Measurements from ENCODE around the gene MRPS26. TPM values are rescaled to one million over a fixed set of nuclear protein-coding genes. Genes with fewer than 3 reads are reported as not detected.

MRPS26 gene
- total RNA-seq, 1 experiment from 2014 or later = 105 TPM

DNA sequence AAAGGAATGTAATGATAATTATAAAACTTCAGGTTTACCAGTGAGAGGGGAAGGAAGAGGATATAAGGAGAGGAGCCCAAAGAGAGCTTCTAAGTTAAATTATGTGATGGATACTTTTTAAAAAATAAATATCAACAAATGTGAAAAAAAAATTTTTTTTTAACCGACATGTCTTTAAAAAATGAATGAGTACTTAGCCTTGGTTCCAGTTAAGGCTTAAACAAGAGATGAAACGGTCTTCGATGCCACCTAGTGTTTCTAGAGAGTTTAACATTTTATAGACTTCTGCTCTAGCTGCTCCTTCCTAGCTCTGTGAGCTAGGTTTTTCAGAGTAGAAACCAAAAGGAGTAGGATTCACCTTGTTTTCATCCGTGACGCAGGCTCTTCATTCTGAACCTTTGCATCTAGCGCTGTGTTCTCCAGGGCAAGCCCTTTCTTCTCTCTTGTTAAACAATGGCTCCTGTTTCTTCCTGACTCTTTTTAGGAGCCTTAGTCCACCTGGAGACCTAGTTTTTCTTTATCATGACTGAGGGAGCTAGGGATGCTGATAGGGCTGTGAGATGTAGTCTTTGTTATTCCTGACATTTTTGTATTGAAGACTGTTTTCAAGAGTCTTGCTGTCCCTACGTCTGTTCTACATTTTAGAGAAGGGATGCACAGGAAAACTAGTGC lies 44.9 kb upstream of the MRPS26 start (continued):
- TF ChIP-seq, protein P1, sequence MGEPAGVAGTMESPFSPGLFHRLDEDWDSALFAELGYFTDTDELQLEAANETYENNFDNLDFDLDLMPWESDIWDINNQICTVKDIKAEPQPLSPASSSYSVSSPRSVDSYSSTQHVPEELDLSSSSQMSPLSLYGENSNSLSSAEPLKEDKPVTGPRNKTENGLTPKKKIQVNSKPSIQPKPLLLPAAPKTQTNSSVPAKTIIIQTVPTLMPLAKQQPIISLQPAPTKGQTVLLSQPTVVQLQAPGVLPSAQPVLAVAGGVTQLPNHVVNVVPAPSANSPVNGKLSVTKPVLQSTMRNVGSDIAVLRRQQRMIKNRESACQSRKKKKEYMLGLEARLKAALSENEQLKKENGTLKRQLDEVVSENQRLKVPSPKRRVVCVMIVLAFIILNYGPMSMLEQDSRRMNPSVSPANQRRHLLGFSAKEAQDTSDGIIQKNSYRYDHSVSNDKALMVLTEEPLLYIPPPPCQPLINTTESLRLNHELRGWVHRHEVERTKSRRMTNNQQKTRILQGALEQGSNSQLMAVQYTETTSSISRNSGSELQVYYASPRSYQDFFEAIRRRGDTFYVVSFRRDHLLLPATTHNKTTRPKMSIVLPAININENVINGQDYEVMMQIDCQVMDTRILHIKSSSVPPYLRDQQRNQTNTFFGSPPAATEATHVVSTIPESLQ (CRISPR knock-in tag; IDR thresholded peaks at IDR 0.05) = no peak
- TF ChIP-seq, protein P2, sequence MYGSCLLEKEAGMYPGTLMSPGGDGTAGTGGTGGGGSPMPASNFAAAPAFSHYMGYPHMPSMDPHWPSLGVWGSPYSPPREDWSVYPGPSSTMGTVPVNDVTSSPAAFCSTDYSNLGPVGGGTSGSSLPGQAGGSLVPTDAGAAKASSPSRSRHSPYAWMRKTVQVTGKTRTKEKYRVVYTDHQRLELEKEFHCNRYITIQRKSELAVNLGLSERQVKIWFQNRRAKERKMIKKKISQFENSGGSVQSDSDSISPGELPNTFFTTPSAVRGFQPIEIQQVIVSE (CRISPR knock-in tag; IDR thresholded peaks at IDR 0.05; ENCODE audit: borderline replicate concordance) = no peak

DNA sequence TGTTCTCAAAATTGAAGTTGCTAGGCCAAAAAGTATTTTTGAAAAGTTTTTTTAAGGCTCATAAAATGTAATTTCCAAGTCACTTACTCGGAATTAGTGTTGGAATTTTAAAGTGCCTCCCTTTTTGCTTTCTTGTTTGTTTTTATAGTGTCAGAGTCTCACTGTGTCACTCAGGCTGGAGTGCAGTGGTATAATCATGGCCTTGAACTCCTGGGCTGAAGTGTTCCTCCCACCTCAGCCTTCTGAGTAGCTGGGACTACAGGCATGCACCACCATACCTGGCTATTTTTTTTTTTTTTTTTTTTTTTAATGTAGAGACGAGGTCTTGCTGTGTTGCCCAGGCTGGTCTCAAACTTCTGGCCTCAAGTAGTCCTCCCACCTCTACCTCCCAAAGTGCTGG lies 42.4 kb upstream of the MRPS26 start:
- Mint-ChIP-seq H3K36me3 (peaks cover 32% of the 10 kb centered on the region), H3K4me3 (no peak overlapping the region), H3K9me3 (no peaks in the 10 kb centered on the region), H3K27ac (no peak overlapping the region), H3K4me1 (0 out of 2 replicates have a peak, but pooled peaks cover 6% of the 10 kb centered on the region), H3K27me3 (ENCODE audit: low read depth) (no peaks in the 10 kb centered on the region)
- TF ChIP-seq, protein P3, sequence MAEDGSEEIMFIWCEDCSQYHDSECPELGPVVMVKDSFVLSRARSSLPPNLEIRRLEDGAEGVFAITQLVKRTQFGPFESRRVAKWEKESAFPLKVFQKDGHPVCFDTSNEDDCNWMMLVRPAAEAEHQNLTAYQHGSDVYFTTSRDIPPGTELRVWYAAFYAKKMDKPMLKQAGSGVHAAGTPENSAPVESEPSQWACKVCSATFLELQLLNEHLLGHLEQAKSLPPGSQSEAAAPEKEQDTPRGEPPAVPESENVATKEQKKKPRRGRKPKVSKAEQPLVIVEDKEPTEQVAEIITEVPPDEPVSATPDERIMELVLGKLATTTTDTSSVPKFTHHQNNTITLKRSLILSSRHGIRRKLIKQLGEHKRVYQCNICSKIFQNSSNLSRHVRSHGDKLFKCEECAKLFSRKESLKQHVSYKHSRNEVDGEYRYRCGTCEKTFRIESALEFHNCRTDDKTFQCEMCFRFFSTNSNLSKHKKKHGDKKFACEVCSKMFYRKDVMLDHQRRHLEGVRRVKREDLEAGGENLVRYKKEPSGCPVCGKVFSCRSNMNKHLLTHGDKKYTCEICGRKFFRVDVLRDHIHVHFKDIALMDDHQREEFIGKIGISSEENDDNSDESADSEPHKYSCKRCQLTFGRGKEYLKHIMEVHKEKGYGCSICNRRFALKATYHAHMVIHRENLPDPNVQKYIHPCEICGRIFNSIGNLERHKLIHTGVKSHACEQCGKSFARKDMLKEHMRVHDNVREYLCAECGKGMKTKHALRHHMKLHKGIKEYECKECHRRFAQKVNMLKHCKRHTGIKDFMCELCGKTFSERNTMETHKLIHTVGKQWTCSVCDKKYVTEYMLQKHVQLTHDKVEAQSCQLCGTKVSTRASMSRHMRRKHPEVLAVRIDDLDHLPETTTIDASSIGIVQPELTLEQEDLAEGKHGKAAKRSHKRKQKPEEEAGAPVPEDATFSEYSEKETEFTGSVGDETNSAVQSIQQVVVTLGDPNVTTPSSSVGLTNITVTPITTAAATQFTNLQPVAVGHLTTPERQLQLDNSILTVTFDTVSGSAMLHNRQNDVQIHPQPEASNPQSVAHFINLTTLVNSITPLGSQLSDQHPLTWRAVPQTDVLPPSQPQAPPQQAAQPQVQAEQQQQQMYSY (CRISPR knock-in tag; IDR thresholded peaks at IDR 0.05) = no peak
- TF ChIP-seq SMAD3 (CRISPR knock-in tag; IDR thresholded peaks at IDR 0.05; ENCODE audit: borderline replicate concordance) (no peak), KAT7 (CRISPR knock-in tag; IDR thresholded peaks at IDR 0.05; ENCODE audit: borderline replicate concordance) (no peak), TCF7 (CRISPR knock-in tag; IDR thresholded peaks at IDR 0.05; ENCODE audit: low read depth) (no peak)
- DNase-seq (ENCODE audit: low spot score) = no peak
- no peak for ATAC-seq
- ChIA-PET CTCF (interaction anchor here (1.1 kb wide), 1 partner anchor 247 kb away, joined by 5 read pairs; no protein-coding TSS in a partner anchor), POLR2A (no interaction called here)

DNA sequence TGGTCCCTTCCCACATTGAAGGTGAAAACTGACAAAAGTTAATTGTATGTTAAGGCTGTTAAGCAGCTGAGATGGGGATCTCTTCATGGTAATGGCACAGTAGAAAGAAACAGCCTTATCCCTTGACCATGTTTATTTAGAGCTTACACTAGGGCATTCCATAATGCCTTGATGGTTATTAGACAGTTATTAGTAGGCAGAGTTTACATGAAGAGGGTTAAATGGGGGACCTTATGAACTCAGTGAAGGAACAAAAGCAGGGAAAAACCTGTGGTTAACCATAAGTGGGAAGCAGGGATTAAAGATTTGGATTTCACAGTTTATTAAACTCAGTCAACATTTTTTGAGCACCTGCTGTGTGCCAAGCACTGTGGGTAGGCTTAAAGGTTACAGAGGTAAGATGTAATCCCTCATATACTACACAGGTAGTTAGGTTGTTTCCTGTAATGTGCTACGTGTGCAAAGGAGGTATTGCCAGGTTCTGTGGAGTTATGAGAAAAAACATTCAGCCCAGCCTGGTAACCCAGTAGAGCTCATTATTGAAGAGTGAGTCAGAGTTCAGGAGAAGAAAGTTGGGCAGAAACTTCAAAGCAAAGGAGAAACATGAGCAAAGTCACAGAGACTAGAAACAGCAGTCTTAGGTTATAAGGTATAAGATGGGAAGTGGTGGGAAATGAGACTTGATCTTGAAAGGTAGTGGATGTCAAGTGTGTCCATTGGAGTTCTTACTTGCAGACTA lies 34.7 kb upstream of the MRPS26 start:
- H3K4me3 Mint-ChIP-seq = no peak overlapping the region
- POLR2A ChIA-PET = no interaction called here
- H3K27me3 Mint-ChIP-seq (ENCODE audit: low read depth) = no peaks in the 10 kb centered on the region
- no peak overlapping the region for H3K27ac Mint-ChIP-seq
- DNase-seq (ENCODE audit: low spot score) (no peak), ATAC-seq (no peak)
- 0 out of 2 replicates have a peak, but pooled peaks cover 3% of the 10 kb centered on the region for H3K9me3 Mint-ChIP-seq
- no peaks in the 10 kb centered on the region for H3K4me1 Mint-ChIP-seq
- H3K36me3 Mint-ChIP-seq = peaks cover 42% of the 10 kb centered on the region
- CTCF ChIA-PET = no interaction called here
- TF ChIP-seq FOXP1 (CRISPR knock-in tag; IDR thresholded peaks at IDR 0.05; ENCODE audit: borderline replicate concordance) = no peak
- TF ChIP-seq, protein P4, sequence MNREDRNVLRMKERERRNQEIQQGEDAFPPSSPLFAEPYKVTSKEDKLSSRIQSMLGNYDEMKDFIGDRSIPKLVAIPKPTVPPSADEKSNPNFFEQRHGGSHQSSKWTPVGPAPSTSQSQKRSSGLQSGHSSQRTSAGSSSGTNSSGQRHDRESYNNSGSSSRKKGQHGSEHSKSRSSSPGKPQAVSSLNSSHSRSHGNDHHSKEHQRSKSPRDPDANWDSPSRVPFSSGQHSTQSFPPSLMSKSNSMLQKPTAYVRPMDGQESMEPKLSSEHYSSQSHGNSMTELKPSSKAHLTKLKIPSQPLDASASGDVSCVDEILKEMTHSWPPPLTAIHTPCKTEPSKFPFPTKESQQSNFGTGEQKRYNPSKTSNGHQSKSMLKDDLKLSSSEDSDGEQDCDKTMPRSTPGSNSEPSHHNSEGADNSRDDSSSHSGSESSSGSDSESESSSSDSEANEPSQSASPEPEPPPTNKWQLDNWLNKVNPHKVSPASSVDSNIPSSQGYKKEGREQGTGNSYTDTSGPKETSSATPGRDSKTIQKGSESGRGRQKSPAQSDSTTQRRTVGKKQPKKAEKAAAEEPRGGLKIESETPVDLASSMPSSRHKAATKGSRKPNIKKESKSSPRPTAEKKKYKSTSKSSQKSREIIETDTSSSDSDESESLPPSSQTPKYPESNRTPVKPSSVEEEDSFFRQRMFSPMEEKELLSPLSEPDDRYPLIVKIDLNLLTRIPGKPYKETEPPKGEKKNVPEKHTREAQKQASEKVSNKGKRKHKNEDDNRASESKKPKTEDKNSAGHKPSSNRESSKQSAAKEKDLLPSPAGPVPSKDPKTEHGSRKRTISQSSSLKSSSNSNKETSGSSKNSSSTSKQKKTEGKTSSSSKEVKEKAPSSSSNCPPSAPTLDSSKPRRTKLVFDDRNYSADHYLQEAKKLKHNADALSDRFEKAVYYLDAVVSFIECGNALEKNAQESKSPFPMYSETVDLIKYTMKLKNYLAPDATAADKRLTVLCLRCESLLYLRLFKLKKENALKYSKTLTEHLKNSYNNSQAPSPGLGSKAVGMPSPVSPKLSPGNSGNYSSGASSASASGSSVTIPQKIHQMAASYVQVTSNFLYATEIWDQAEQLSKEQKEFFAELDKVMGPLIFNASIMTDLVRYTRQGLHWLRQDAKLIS (CRISPR knock-in tag; IDR thresholded peaks at IDR 0.05; ENCODE audit: borderline replicate concordance) = no peak
- TF ChIP-seq, protein P5, sequence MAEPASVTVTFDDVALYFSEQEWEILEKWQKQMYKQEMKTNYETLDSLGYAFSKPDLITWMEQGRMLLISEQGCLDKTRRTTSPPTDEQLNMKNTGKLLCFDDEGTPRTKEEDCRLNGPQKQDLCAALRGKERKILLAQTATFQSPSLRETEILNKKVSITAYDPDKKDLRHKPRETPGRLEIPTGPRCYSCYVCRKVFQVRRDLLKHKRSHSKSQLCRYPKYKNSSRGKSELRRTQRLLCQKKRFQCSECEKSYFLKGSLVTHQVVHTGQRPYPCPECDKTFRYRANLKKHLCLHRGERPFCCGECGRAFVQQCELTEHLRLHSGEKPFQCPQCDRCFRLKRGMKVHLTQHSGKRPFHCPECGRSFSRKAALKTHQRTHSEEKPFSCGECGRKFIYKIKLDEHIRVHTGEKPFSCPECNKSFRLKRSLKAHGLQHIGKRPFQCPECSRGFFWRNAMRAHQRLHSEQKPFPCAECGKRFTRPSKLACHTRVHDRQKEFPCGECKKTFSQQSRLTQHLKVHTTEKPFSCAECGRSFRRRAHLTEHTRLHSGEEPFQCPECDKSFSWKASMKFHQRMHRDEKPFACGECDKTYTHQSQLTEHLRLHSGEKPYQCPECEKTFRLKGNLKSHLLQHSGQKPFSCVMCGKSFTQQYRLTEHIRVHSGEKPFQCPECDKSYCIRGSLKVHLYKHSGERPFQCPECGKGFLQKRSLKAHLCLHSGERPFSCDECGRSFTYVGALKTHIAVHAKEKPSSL (CRISPR knock-in tag; conservative IDR thresholded peaks at IDR 0.05) = no peak
- TF ChIP-seq, protein P6, sequence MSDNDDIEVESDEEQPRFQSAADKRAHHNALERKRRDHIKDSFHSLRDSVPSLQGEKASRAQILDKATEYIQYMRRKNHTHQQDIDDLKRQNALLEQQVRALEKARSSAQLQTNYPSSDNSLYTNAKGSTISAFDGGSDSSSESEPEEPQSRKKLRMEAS (CRISPR knock-in tag; IDR thresholded peaks at IDR 0.05) = no peak
- TF ChIP-seq RORB (CRISPR knock-in tag; IDR thresholded peaks at IDR 0.05) = no peak
- TF ChIP-seq SMAD4 (CRISPR knock-in tag; IDR thresholded peaks at IDR 0.05) = no peak
- TF ChIP-seq, protein P7, sequence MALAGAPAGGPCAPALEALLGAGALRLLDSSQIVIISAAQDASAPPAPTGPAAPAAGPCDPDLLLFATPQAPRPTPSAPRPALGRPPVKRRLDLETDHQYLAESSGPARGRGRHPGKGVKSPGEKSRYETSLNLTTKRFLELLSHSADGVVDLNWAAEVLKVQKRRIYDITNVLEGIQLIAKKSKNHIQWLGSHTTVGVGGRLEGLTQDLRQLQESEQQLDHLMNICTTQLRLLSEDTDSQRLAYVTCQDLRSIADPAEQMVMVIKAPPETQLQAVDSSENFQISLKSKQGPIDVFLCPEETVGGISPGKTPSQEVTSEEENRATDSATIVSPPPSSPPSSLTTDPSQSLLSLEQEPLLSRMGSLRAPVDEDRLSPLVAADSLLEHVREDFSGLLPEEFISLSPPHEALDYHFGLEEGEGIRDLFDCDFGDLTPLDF (CRISPR knock-in tag; IDR thresholded peaks at IDR 0.05) = no peak
- no peak for TF ChIP-seq ZBTB21 (CRISPR knock-in tag; IDR thresholded peaks at IDR 0.05; ENCODE audit: borderline replicate concordance)
- TF ChIP-seq MXD4 (CRISPR knock-in tag; IDR thresholded peaks at IDR 0.05; ENCODE audit: borderline replicate concordance) = no peak
- no peak for TF ChIP-seq NR2C2 (CRISPR knock-in tag; IDR thresholded peaks at IDR 0.05)
- TF ChIP-seq ZNF317 (CRISPR knock-in tag; IDR thresholded peaks at IDR 0.05; ENCODE audit: borderline replicate concordance, low read depth) = no peak

Data from WTC11 (cell line).